ENCODE measurements around the gene MED15. TPM values are rescaled to one million over a fixed set of nuclear protein-coding genes. Genes with fewer than 3 reads are reported as not detected.

The MED15 gene
- total and polyA plus RNA-seq, 2 of the 4 experiments (the other 2 are of a cell fraction) = 19.0 to 68.8 TPM

GRCh38 chr22:20562607-20563465 is 55.4 kb downstream of the MED15 start:
- peaks cover 55% of the 10 kb centered on the region for H3K36me3 ChIP-seq (ENCODE audit: control insufficient read depth, insufficient read depth, low read length)
- H2AFZ ChIP-seq (replicated peaks; ENCODE audit: low read length, poor library complexity) = no peak overlapping the region
- H3K4me3 ChIP-seq (ENCODE audit: insufficient read depth, low read depth, low read length) = no peak overlapping the region
- no peak overlapping the region for H3K18ac ChIP-seq (ENCODE audit: low read depth, low read length)
- in situ Hi-C loops (cut with MboI; ENCODE audit: low sequenced_read_pairs) = no loop called here
- peaks cover 51% of the 10 kb centered on the region for H4K20me1 ChIP-seq (ENCODE audit: insufficient read depth, low read length)
- BruUV-seq (replicated peaks) = no TSS peak
- H3K4me1 ChIP-seq (ENCODE audit: control insufficient read depth, insufficient read depth, low read length) = peaks cover 22% of the 10 kb centered on the region
- no peak overlapping the region for H2AK5ac ChIP-seq (ENCODE audit: low read depth, low read length)
- no peak overlapping the region for H4K5ac ChIP-seq (ENCODE audit: low read depth, low read length)
- H2BK20ac ChIP-seq (ENCODE audit: low read depth, low read length) = no peak overlapping the region
- no peak overlapping the region for H3K9ac ChIP-seq (ENCODE audit: low read depth, low read length)
- peaks cover 20% of the 10 kb centered on the region for H3K9me1 ChIP-seq (ENCODE audit: insufficient read depth, low read length)
- H3K14ac ChIP-seq (replicated peaks; ENCODE audit: low read depth, low read length) = no peak overlapping the region
- CTCF ChIA-PET = interaction anchor here (1.3 to 3.2 kb wide), 4 partner anchors 7 to 53 kb away, joined by 4 to 16 read pairs (median 8); no protein-coding TSS in a partner anchor
- H3K79me1 ChIP-seq (ENCODE audit: low read depth in 1 of 2, low read length in 2 of 2) = peaks cover 33 to 86% of the 10 kb centered on the region in 2 experiments
- ATAC-seq (ENCODE audit: low read depth) (no peak), DNase-seq (no peak)
- POLR2A ChIA-PET (ENCODE audit: unreplicated experiment) = no interaction called here
- no peak overlapping the region for H4K91ac ChIP-seq (ENCODE audit: insufficient read depth, low read depth, low read length)
- no peak overlapping the region for H4K8ac ChIP-seq (ENCODE audit: low read depth in 2 of 2, low read length in 2 of 2)
- TF ChIP-seq FOS (IDR thresholded peaks at IDR 0.05; ENCODE audit: low read depth, low read length) (no peak), MAFK (IDR thresholded peaks at IDR 0.05; ENCODE audit: low read depth, low read length) (peak; percentile 35; the same call in 1 of the 2 replicates)
- H3K23ac ChIP-seq (ENCODE audit: low read depth, low read length) = no peak overlapping the region
- no peak overlapping the region for H3K4me2 ChIP-seq (ENCODE audit: low read depth, low read length)
- H3K4ac ChIP-seq (ENCODE audit: low read depth, low read length) = no peak overlapping the region
- H3K56ac ChIP-seq (ENCODE audit: extremely low read depth, insufficient read depth, low read length) = no peak overlapping the region
- H3K27me3 ChIP-seq (ENCODE audit: control insufficient read depth, insufficient read depth, low read length) = no peaks in the 10 kb centered on the region
- H2BK5ac ChIP-seq (ENCODE audit: low read depth, low read length, poor library complexity, severe bottlenecking) = no peak overlapping the region
- dilution Hi-C loops (cut with HindIII; ENCODE audit: low sequenced_read_pairs, unreplicated experiment) = no loop called here
- no peak overlapping the region for H2AK9ac ChIP-seq (replicated peaks; ENCODE audit: low read depth, low read length, poor library complexity)
- no peak overlapping the region for H3K27ac ChIP-seq (ENCODE audit: insufficient read depth, low read length)
- H2BK15ac ChIP-seq (ENCODE audit: low read depth, low read length) = no peak overlapping the region
- H3K9me3 ChIP-seq (ENCODE audit: control insufficient read depth, insufficient read depth, low read length) = no peaks in the 10 kb centered on the region
- 94% methylated on average over 2 of the region's 14 CpGs; no CpG with 5 or more reads in 1 of the 2 experiments for WGBS, 2 experiments (ENCODE audit: extremely low coverage in 2 of 2, insufficient read length in 1 of 2)
- intact Hi-C loops (cut with micrococcal nuclease) = no loop called here
- H2BK120ac ChIP-seq (ENCODE audit: low read depth, low read length) = no peak overlapping the region

Measured in IMR-90 (cell line).